HK-2 (cell line): ENCODE data around the gene SLC8A1.

ENCODE experiments used
- DNase-seq: peaks from one replicate; pipeline ENCODE4 v3.0.0-alpha.2; 2018; ENCODE audit not compliant: unreplicated experiment

SLC8A1 gene

DNA sequence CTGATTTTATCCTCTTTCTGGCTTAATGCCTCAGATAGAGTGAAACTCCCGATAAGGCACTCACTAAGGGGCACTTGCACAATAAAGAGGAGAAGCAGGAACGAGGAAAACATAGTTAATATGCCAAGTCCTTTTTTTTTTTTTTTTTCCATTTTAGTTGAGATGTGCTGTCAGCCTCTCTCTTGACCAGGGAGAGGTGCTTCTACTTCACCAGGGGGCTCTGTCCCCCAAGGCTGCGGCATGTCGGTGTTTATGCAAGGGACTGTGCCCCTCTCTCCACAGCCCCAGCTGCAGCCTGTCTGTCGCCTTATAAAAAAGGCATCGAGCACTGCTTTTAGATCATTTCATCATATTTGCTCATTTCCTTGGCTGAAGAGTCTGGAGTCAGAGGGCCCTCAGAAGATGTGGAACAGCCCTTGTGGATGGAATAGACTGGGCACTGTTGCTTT, 178.1 kb downstream of the SLC8A1 start:
- no peak for DNase-seq

DNA sequence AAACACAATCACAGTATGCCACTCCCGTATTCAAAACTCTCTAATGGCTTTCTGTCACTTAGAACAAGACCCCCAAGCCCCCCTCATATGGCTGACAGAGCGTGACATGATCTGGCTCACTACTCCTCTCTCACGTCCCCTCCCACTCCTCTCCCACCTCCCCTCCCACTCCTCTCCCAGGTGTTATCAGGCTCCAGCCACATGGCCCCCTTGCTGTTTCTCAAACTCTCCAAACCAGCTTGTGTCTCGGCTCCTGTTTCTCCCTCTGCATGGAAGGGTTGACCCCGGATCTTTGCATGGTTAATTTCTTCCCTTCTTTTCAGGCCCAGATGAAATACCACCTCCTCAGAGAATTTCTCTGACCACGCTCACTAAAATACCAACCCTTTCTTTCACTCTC, 180.8 kb downstream of the SLC8A1 start:
- DNase-seq, result no peak

DNA sequence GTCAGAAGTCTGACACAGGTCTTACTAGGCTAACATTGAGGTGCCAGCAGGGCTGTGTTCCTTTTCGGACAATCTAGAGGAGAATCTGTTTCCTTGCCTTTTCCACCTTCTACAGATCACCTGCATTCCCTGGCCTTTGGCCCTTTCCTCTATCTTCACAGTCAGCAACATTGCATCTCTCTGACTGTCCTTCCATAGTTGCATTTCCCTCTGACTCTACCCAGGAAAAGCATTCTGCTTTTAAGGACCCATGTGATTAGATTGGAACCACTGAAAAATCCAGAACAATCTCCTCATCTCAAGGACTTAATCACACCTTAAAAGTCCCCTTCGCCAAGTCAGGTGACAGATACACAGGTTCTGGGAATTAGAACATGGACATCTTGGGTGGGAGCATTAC, 181.5 kb downstream of the SLC8A1 start:
- DNase-seq, result no peak

DNA sequence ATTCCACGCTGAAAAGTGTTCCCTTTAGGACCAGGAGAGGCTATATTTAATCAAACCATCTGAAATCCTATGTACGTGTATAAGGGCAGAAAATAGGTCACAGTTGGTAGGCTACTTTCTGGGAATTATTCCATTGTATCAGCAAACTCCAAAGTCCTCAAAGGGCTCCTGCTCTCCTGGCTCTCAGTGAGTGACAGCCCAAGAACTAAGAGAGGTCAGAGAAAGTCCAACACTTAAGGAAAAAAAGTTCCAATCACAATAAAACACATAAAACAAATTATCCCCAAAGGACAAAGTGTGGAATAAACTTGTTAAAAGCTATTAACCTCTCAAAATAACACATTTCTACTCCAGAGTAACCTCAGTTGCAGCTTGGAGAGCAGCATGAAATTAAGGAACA, 183.3 kb downstream of the SLC8A1 start:
- no peak for DNase-seq

DNA sequence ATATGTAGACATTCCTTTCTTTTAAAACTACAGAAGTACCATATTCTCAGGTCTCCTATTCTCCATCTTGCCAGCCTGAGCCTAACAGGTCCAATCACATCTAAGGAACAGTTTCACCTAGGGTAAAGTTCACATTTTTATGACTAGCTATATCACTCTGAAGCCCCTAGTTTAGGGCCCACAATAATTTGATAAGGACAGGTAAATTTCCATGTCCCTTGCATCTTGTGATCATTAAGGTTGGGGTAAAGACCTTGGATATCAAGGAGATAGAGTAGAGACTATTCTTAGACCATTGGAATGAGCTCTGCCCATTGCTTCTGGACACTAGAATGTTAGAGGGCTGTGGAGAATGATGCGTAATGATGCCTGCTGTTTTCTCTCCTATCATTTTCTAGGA, 185.7 kb downstream of the SLC8A1 start:
- no peak for DNase-seq

DNA sequence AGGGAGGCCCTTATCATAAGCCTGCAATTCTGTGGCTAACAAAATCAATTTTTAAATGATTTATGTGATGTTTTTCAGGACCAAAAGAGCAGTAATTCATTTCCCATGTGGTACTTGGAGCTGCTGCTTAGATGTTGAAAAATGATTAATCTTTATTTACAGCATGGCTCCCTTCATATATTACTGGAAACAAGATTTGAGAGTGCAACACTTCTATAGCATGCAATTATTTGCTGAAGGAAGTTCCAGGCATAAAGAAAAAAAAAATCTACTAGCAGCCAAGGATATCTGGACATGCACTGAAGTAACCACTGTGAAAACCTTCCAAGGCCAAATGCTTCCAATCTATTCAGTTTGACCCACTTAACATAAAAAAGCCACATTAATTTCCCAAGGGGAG, 186.3 kb downstream of the SLC8A1 start:
- DNase-seq, result no peak

DNA sequence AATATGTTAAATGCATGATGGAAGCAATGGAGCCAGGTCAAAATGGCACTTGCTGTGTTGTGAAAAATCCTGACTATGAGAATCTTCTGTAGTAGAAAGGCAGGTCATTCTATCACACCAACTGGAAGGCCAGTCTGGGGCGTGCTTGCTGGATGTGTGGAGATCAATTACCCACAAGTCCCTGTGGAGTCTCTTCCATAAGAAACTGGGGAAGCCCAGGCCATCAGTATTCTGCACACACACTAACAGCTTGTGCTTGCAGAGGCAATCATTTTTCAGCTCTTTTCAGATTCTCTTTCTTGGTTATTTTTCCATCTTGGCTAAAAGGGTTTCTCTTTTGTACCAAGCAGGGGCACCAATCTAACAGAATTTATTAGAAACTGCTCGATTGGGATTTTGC, 190.8 kb downstream of the SLC8A1 start:
- no peak for DNase-seq

DNA sequence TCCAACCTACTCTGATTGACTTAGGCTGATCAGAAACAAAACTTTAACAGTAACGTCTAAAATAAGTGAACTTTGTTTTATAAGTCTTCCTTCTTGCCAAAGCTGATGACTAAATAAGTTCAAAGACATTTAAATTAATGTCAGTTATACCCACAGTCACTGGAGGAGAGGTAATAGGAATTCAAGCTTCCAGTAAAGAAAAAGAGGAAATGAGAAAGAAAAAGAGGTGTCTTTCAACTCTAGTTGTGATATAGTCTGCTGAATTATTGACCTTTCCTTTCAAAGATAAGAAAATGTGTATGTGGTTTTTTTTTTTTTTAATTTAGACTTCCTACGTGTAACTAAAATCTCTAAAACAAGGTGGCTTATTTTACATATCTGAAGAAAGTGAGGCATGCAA, 191.5 kb downstream of the SLC8A1 start:
- no peak for DNase-seq

DNA sequence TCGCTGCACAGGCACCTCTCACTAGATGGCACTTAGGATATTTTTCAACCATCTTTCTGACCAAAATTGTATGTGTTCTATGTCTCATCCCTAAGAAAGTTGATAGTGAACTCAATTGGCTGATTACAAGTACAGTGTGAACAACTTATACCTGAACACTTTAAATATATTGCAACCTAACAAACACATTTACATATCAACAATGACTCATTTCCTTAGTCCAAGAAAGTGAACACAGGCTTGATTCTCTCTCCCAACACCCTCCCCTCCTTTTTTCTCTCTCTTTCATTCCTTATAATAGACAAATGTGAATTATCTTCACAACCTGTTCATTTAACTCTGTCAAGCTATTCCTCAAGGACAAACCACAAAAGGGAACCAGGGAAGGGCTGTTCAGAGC, 192.0 kb downstream of the SLC8A1 start:
- no peak for DNase-seq

DNA sequence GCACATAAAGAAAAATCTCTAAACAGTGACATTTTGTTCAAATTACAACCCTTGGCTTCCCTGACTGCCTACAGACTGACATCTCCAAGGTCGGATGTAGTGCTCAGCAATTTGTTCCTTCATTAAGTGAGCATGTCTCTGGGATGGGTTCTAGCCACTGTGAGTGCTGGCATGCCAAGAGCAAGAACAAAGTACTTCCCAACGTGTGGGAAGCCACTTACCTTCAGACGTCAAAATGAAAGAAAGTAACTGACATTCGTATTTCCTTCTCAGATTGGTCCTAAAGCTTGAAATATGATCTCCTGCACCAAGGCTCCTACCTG, 193.8 kb downstream of the SLC8A1 start:
- no peak for DNase-seq

DNA sequence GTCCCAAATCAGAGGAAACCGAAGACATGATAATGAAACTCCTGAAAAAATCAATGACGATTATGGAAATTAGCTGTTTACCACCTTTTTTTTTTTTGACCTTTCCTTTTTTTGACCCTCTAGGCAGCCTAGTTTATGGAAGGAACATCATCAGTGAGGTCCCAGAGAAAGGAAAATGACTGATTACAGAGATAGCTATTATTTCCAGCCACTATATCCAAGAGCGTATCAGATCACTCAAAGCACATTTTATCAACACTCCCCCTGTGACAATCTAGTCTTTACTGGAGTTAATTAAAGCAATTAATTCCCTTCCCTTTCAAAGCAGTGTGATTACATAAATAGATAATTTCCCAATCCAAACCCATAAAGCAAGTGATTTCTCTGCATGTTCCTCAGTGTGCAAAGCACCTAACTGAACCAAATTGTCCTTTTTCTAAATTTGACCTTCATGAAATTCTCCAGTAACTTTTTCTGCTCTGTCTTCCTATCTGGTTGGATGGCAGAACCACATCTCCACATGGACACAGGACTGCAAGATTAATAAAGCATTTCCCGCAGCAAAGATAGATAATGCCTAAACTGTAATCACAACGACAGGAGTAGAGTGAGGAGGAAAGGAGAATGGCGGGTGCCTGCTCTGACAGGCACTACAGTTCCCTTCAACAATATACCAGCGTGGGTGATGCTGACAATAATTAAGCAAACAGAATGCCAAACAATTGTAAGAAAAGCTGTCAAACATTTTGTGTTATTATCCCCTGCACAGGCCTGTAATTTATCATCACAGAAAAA, 194.4 kb downstream of the SLC8A1 start:
- DNase-seq, result no peak

DNA sequence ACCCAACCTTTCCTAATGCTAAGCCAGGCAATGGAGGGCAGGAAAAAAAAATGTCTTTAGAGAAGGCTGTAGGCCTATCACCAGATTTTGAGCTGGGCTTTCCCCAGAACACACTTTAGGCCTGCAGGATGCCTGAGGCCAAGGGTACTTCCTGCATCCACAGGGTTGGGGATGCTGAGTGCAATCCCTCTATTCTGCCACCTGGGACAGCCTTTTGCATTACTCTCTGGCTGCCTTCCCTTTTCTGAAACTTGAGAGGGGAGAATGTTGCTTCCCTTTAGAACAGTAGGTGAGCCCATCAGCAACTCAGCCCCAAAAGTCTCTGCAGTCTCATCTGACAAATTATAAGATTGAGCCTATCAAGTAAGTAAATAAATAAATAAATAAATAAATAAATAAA, 195.2 kb downstream of the SLC8A1 start:
- peak; percentile 5 for DNase-seq

DNA sequence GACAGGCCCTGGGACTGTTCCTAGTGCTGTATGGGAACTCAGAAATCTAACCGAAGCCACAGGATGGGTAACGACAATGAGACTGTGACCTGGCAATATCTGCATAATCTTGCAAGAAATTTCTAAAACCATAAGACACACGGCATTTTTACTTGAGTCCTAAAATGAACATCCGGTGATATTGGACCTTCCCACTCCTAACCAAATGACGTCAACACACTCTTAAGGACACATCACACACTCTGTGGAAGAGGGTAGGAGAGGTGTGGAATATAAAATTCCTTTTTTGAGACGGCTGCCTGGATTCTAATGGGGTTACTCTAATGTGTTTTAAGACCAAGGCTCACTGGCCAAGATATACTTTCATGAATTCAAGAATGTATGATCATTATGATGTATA, 195.9 kb downstream of the SLC8A1 start:
- DNase-seq, result no peak

DNA sequence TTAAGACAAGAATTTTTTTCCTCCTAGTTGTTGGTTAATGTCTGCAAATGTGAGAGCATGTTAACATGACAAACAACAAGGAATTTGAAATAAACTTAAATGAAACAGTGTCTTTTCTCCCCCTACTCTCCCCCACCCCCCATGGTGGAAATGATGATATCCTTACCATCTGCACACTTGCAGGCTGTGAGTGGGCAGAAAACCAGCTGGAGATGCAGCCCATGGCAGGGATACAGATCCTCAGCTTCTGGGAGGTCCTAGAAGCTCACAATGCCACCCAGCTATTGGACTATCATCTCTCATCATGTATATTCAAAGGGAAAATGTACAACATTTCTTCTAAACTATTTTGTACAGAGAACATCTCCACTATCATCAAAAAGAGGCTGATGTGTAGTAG, 196.8 kb downstream of the SLC8A1 start:
- no peak for DNase-seq

DNA sequence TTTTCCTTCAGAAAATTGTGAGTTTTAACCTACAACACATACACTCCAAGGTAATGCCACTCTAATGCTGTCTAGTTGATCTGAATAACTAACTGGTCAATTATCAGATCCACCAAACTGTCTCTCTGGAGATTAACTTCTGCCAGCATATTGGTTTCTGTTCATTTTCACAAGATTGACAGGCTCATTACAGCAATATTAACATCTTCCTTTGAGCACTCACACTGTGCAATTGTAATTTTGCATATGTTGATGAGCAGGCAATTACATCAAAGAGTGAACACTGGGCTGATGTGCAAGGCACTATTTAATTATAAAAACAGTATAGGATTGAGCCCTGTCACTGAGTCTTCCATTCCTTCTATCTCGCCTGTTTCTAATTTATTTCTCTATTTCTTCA, 197.3 kb downstream of the SLC8A1 start:
- no peak for DNase-seq

DNA sequence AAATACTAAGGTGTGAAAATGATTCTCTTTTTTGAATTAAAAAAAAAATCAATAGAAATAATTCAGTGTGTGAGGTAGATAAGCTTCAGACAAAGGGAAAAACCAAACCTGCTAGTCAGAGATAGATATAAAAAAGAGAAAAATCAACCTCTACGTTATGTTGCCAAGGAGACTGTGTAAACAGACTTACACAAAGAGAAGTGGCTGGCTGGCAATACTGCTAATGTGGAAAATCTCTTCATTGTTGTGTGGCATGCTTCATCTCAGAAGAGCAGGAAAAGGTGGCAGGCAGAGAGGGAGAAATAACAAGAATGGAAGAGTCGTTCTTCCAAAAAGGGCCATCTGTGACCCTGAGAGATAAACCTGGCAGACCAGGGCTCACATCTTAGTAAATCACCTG, 200.8 kb downstream of the SLC8A1 start:
- no peak for DNase-seq

DNA sequence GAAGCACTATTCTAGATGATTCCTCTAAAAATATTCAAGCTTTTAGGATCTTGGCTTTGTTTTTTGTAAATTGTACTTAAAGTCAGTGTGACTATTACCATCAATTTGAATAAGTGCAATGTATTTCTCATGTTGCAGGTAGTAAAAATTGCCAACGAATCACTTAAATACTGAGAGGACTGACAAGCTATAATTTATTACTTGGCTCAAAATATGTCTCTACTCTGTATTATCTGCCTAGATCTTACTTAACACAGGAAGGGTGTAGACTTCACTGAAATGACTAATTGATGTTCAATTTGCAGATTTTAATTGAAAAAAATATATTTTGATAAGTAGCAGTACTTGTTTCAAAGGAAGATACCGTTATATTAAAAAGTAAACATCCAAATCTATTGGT, 202.3 kb downstream of the SLC8A1 start:
- DNase-seq, result no peak

DNA sequence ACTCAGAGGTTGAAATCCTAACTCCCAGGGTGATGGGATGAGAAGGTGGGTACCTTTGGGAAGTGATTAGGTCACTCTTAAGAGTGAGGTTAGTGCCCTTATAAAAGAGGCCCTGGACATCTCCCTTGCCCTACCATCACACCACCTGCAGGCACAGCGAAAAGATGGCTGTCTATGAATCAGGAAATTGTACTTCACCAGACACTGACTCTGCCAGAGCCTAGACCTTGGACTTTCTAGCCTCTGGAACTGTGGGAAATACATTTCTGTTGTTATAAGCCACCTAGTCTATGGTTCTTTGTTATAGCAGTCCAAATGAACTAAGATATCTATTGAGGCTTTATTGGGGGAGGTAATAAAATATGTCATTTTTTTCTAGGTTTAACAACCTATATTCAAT, 203.6 kb downstream of the SLC8A1 start:
- DNase-seq, result no peak

DNA sequence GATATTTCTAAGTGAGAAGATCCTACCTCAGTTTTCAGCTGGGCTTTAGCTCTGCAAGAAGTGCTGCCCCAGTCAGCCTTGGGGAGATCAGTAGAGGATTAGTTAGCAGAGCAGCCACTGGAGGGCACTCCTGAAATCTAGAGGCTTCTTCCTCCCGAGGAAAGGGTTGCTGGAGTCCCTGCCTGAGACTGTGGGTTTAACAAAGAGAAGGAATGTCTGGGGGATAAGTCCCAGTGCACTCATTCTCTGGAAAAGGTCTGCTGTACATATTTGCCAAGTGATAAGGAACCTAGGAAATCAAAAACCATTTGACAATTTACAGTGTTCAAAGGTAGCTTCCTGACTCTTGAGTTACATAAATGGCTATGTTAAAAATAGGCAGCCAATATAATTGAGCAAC, 207.2 kb downstream of the SLC8A1 start:
- peak; percentile 41 for DNase-seq

DNA sequence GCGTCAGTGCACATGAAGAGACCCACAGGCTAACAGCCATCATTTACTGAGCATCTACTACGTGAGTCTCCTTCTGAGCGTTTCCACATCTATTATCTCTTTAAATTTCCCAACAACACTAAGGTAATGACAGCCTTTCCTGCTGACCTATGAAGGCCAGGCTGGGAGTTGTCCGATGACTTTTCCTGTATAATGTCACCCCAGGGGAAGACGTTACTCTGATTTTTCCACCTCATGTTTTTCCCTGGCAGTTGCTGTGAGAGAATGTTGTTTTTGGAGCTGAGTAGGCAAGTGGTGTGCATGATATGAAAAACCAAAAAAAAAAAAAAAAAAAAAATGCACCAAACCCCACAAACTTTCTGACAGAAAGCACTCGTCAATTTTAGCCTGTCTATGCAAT, 207.6 kb downstream of the SLC8A1 start:
- no peak for DNase-seq

DNA sequence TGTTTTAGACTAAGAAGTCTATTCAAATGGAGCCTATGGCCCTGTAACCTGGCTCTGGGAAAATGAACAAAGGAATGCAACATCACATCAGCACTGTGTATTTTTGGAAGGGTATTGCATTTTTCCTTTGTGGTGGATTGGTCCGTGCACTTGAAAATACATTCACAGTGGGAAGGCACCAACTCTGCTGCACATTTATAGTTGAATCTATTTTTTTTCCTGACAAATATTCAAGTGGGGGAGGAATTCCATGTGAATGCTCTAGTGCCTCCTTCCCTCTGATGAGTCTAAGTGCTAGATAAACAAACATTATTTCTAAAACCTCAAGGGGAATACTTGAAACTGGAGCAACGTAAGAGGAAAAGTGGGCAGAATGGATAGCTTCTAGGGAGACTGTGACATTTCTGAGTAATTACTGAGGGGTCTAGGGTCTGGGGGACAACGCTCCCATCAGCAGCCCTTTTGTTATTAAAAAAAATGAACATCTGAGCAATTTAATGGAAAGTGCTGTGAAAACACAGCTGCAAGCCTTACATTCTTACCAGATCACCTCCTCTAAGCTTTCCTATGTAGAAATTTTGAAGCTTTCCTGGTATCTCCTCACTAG, 208.2 kb downstream of the SLC8A1 start:
- no peak for DNase-seq

DNA sequence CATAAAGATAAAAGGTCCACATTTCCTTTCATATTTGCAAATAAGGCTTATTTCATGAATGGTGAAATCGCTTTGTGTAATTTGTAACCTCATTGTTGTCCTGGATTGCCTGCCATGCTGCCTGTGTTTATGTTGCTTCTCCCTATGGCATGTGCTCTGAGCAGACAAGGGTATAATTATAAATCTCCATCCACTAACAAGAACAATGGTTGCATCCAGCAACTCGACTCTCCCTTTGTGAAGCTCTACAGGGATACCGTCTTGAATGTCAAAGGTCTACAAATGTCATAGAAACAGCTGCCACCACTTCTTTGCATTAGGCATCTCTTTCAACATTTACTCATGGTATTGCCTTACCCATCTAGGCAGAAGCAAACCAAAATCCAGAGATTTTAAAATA, 209.6 kb downstream of the SLC8A1 start:
- DNase-seq, result no peak

DNA sequence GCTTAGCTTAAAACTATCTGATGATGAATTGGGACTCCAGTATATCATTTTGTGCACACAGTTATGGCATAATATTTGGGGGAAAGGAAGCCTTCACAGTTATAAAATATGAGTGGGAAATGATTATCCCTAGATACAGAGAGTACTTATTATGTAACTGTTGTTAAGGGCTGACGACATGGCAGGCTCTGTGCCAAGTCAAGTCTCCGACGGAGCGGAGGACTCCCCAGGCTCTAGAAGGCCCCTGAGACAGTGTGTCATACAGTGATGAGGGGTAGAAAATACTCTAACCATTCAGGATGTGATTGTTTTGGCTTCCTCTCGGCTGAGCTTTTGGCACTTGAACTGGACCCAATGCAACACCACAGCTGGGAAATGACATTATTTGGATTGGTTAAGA, 211.8 kb downstream of the SLC8A1 start:
- DNase-seq, result no peak
